ENCODE measurements around the gene UBE2O. TPM values are rescaled to one million over a fixed set of nuclear protein-coding genes. Genes with fewer than 3 reads are reported as not detected.
"Not testable (repeated sequence)": the region's sequence is repeated elsewhere in the genome, so short reads cannot be mapped to it uniquely, and the experiment has no call there.

Gene UBE2O
- total RNA-seq, 1 donor from 2014 or later = 37.5 TPM

GRCh38 chr17:76359776-76360175, 93.2 kb downstream of the UBE2O start:
- FAIRE-seq; DNase-seq (ENCODE audit: low spot score in 2 of 2): not testable (repeated sequence)

- no peak for DNase-seq (ENCODE audit: low spot score in 2 of 2)
- no peak for FAIRE-seq
Observed at GRCh38 chr17:76359375-76359774, 93.6 kb downstream of the UBE2O start.

GRCh38 chr17:76357597-76358158, 95.3 kb downstream of the UBE2O start:
- FAIRE-seq (no peak), DNase-seq (ENCODE audit: low spot score in 2 of 2) (no peak)

- FAIRE-seq (no peak), DNase-seq (ENCODE audit: low spot score in 2 of 2) (no peak)
Observed at GRCh38 chr17:76356803-76357456, 96.0 kb downstream of the UBE2O start.

- no peak for DNase-seq (ENCODE audit: low spot score in 2 of 2)
- no peak for FAIRE-seq
Observed at GRCh38 chr17:76354747-76355310, 98.1 kb downstream of the UBE2O start.

GRCh38 chr17:76354317-76354729, 98.6 kb downstream of the UBE2O start:
- DNase-seq (ENCODE audit: low spot score in 2 of 2) (peak in 1 of 2 donors; percentile 29), FAIRE-seq (no peak)

GRCh38 chr17:76353599-76354316, 99.2 kb downstream of the UBE2O start, which contains the start of gene PRPSAP1:
Gene PRPSAP1, minus strand, starts transcription at chr17:76353916. Its CDS starts 213 bp downstream, at chr17:76353703.
- FAIRE-seq (no peak), DNase-seq (ENCODE audit: low spot score in 2 of 2) (peak; percentile 89 to 90)

- FAIRE-seq (no peak), DNase-seq (ENCODE audit: low spot score in 2 of 2) (peak in 1 of 2 donors; percentile 67)
Observed at GRCh38 chr17:76353004-76353598, 99.9 kb downstream of the UBE2O start.

- DNase-seq (ENCODE audit: low spot score in 2 of 2) = no peak
- no peak for FAIRE-seq
Observed at GRCh38 chr17:76351526-76352071, 101.4 kb downstream of the UBE2O start.

- DNase-seq (ENCODE audit: low spot score in 2 of 2) (no peak), FAIRE-seq (no peak)
Observed at GRCh38 chr17:76350463-76350862, 102.5 kb downstream of the UBE2O start.

- not testable (repeated sequence) for FAIRE-seq; DNase-seq (ENCODE audit: low spot score in 2 of 2)
Observed at GRCh38 chr17:76346936-76347335, 106.0 kb downstream of the UBE2O start.

- FAIRE-seq (no peak), DNase-seq (ENCODE audit: low spot score in 2 of 2) (no peak)
Observed at GRCh38 chr17:76345377-76345974, 107.5 kb downstream of the UBE2O start.

GRCh38 chr17:76343106-76343505, 109.8 kb downstream of the UBE2O start:
- no peak for FAIRE-seq

GRCh38 chr17:76341301-76341700, 111.7 kb downstream of the UBE2O start:
- FAIRE-seq (no peak), DNase-seq (ENCODE audit: low spot score in 2 of 2) (no peak)

More at GRCh38 chr17:76343106-76343505, 109.8 kb downstream of the UBE2O start:
- no peak for DNase-seq (ENCODE audit: low spot score in 2 of 2)

Other genes with a start within 250 kb of the UBE2O start
- 18.3 TPM for gene RNF157, start 212.7 kb downstream of the UBE2O start, total RNA-seq
- gene UBALD2, start 187.8 kb downstream of the UBE2O start, total RNA-seq = 3.3 TPM
- 6.9 TPM for gene QRICH2, start 144.9 kb downstream of the UBE2O start, total RNA-seq
- gene PRPSAP1, start 99.2 kb downstream of the UBE2O start, total RNA-seq = 52.2 TPM
- 1.6 TPM for gene SPHK1, start 68.5 kb downstream of the UBE2O start, total RNA-seq
- gene AANAT, start 14.5 kb upstream of the UBE2O start, total RNA-seq = not detected
- 1.6 TPM for gene RHBDF2, start 48.3 kb upstream of the UBE2O start, total RNA-seq
- gene CYGB, start 84.6 kb upstream of the UBE2O start, total RNA-seq = 3.3 TPM
- gene PRCD, start 86.9 kb upstream of the UBE2O start, total RNA-seq = 2.4 TPM
- not detected for gene ST6GALNAC2, start 132.7 kb upstream of the UBE2O start, total RNA-seq
- gene ST6GALNAC1, start 190.6 kb upstream of the UBE2O start, total RNA-seq = 0.82 TPM

All from frontal cortex (tissue), 4 donors.